ENCODE results near the gene ASB12. TPM values are rescaled to one million over a fixed set of nuclear protein-coding genes. Genes with fewer than 3 reads are reported as not detected.
"Not testable (repeated sequence)": the region's sequence is repeated elsewhere in the genome, so short reads cannot be mapped to it uniquely, and the experiment has no call there.

ASB12 gene, protein sequence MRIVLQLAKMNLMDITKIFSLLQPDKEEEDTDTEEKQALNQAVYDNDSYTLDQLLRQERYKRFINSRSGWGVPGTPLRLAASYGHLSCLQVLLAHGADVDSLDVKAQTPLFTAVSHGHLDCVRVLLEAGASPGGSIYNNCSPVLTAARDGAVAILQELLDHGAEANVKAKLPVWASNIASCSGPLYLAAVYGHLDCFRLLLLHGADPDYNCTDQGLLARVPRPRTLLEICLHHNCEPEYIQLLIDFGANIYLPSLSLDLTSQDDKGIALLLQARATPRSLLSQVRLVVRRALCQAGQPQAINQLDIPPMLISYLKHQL
- polyA plus RNA-seq (ENCODE audit: insufficient read length in 3 of 3) = under 1 TPM; 0.35 to 0.52 (median 0.47) TPM
- long read RNA-seq, donor 1 = 0 reads
- long read RNA-seq, donor 2 = 0 reads
- long read RNA-seq, donor 3 = 0 reads
- long read RNA-seq, donor 4 = 0 reads
- long read RNA-seq, donor 5 = 0 reads
- long read RNA-seq, donor 6 = 0 reads
- long read RNA-seq, donor 7 = 0 reads
- long read RNA-seq, donor 8 = 0 reads
- long read RNA-seq, donor 9 = 0 reads
- long read RNA-seq, donor 10 = 0 reads
- long read RNA-seq, donor 11 = 0 reads
- long read RNA-seq, donor 12 = 0 reads
- long read RNA-seq, donor 13 = 0 reads
- long read RNA-seq, donor 14 = 0 reads
- long read RNA-seq, donor 15 = 0 reads
- long read RNA-seq, donor 16 = 0 reads

DNA sequence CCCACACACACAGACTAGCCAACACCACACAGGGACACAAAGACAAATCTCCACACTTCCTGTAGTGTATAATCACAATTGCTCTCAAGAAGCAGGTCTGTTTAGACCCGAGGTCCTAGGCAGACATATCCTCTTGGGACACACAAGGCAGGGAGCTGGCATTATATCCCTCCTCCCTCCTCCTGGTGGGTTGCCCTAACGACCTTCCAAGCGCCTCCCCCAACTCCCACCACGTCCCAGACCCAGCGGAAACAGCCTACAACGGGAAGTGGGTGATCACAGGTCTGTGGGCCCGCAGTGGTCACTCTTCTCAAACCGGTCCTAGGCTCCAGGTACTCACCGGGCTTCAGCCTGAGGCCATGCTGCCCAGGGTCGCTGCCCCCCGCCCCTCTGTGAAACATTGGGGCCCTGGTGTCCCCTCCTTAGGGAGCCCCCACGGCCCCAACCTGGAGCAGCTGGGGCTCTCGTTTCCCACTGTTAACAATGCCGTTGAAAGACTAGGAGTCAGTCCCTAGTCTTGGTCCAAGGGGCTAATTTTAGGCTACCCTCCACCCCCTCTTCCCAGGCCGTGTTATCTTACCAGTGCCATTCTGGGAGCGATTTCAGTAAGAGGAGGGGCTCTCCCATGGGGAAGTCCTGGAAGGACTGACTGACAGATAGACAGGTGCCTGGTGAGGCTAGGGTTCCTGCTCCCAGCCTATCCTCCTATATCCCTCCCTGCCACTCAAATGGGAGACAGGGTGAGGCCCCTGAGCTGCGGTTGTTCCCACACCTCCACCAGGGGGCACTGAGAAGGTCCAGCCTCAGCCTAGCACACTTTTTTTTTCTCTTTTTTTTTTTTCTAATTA is at the start of gene ASB12:
Gene ASB12, minus strand, starts transcription at position 485 of the 848 bp plus-strand sequence. CDS start 4,957 bp downstream, outside the sequence.
- no peak for DNase-seq

DNA sequence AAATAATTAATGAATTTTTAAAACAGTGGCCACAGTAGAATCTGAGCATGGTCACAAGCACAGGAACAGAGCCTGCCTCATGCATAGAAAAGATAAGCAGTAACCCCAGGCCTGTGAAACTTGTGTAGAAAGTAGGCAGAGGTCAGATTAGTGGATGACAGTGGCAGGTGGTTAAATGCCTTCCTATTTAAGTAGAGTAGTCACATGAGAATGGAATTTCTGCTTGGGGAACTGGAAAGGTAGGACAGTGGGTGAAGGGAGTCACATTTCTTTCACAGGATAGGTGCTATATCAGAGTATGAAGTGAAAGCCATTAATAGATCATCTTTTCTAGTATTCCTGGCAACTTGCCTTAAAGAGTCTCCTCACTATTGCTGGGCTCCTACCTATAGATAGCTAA is 34.9 kb upstream of the ASB12 start:
- DNase-seq = no peak

GRCh38 chrX:64229154-64229553 is 1.3 kb downstream of the ASB12 start:
- DNase-seq = no peak

DNA sequence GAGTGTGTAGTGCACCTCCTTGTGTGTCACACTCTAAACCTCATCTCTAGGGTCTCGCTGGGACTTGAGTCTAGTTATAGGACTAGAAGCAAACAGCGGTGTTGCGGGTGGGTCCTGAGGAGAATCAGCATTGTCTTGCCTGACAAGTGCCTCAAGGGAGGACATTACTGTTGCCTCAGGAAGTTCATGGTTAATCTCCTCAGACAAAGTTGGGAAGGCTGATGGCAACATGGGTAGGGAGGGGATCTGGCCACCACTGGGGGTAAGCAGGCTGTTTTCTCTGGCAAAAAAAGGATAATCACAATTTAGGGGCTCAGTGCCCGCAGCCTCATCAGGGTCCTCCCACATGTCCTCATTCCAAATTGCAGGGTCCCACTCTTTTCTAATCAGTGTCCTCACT is 12.4 kb downstream of the ASB12 start:
- DNase-seq = no peak

DNA sequence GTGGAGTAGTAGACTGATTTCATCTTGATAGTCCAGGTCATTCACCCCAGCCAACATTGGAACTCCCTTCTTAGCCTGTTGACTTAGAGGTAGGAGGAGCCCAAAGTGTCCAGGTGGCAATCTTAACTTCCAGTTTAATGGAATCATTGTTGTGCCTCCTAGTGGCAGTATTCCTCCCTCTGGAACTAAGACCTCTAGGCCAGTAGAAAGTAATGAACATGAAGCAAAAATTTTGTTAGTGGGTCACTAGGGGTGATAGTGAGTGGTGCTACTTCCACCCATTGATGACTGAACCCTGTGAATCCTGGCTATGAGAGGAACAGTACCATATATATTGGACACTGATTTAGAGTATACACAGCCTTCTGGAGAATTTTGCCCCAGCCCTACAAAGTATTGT is 16.4 kb downstream of the ASB12 start:
- not testable (repeated sequence) for DNase-seq

GRCh38 chrX:64206556-64207162 is 23.7 kb downstream of the ASB12 start:
- DNase-seq = peak; percentile 41

DNA sequence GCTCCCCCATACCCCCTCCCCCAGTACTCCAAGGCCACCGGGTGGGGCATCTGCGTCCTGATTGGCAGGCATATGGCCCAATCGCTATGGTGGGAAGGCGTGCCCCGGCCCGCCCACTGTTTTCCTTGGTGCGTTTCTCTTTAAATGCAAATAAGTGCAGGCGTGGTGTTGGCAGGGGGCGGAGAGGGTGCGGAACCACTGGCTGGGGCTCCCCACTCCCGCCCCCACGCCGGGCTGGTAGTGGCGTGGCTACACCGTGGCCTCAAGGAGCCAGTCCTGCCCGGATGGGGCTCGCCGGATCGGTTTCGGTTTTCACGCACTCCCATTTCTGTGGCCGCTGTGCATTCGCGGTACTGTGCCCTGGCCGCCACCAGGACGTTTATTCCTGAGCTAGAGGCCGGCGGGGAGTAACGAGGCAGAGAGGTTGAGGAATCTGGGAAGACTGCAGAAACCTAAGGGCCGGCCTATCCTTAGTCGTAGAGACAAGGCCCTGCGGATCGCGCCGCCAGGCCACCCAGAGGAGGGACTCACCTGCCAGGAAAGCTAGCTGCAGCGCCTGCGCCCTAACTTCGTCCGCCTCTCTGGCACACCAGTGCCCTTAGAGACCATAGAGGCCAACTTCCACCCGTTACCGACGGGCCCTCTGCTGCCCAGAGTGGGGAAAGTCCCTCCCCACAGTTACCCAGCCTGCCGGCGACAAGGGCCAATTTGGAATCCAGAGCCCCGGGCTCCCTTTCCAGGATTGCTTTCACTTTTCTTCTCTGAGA is 24.5 kb downstream of the ASB12 start:
- peak; percentile 92 for DNase-seq

- DNase-seq = no peak
Observed at GRCh38 chrX:64205441-64205734, 25.0 kb downstream of the ASB12 start, which contains the start of gene AMER1. TSS of gene AMER1 (minus strand) at chrX:64205708. CDS start at chrX:64193286, 12,422 bp downstream.

DNA sequence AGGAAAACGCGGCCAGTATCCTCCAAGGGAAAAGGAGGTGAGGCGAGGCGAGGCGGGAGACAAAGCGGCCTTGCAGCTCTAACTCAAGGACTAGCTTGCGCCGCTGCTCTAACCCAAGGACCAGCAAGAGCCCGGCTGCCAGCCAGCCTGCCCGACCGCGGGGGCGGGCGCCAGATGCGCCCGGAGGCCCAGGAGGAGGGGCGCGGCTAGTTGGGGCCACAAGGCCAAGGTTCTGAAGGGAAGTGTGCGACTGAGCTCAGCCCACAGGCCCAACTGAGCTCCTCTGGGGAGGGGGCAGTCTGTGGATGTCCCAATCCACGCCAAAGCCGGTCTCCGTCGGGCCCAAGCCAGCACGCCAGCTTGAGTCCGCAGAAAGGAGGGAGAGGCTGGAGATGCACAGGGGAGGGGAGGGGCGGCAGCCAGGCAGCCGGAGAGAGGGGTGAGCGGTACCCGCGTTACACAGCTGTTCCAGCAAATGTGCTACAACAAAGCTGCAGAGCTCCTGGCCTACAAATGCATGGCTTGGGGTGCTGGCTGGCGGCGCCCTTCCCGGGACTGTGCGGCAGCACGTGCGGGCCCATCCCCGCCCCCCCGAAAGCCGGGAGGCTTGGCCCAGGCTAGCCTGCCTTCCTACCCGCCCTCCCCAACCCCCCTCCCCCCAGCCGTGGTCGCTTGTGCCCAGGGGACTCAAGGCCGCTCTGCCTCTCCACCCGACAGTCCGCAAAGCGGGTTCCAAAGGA is 25.5 kb downstream of the ASB12 start:
- peak; percentile 10 for DNase-seq

DNA sequence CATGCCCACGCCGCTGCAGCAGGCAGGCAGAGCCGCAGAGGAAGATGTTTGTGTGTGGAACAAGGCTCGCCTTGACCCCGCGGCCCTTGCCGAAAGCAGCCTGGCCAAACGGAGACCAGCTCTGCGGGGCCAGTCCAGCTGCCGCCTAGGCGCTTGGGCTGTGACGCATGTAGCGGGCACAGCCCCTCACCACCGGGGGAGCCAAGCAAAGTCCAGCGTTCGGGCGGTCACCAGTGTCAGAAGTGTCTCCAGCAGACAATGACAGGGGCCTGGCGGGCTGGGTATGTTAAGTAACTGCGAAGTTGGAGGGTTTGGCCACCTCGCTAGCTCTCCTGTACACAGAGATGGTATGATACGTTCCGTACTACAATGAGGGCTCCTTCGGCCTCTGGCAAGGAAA is 26.2 kb downstream of the ASB12 start:
- DNase-seq = peak; percentile 7

- DNase-seq = peak; percentile 7
Observed at GRCh38 chrX:64202808-64203325, 27.5 kb downstream of the ASB12 start.

DNA sequence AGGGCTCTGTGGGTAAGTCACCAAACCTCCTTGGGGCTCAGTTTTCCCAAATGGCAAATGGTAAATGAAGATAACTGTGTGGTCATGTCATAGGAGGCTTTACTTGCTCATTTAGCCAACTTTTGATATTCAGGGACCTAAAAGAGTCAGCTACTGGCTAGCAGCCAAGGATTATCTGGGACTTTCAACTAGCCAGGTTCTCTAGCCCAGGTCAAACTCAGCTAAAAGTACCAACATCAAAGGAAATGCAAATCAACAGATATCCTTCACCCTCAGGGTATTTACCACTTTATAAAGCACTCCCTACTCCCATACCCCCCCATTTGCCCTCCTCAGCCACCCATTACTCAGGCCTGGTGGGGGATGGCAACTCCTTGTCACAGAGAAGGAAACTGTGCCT is 32.4 kb downstream of the ASB12 start:
- no peak for DNase-seq

GRCh38 chrX:64196606-64197005 is 33.8 kb downstream of the ASB12 start:
- no peak for DNase-seq

- DNase-seq = no peak
Observed at GRCh38 chrX:64195862-64196261, 34.5 kb downstream of the ASB12 start.

DNA sequence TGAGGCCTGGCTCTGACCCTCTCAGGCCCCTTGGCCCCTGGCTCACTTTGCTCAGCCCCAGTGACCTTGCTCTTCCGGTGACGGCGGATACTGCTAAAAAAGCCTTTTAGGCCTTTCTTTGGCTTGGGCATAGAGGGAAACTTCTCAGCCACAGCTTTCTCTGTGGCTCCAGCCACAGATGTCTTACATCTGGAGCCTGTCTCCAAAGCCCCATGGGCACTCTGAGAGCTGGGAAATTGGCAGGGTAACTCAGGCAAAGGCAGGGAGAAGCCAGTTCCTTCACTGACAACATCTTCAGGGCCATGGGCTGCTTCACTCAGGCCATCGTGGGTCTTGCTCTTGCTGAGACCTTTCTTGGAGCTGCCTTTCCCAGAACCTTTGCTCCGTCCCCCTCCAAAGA is 37.7 kb downstream of the ASB12 start:
- DNase-seq = no peak

- no peak for DNase-seq
Observed at GRCh38 chrX:64192040-64192439, 38.4 kb downstream of the ASB12 start.

GRCh38 chrX:64191281-64192010 is 39.0 kb downstream of the ASB12 start:
- DNase-seq = no peak

GRCh38 chrX:64190136-64190740 is 40.2 kb downstream of the ASB12 start:
- no peak for DNase-seq

- DNase-seq = no peak
Observed at GRCh38 chrX:64188901-64189300, 41.5 kb downstream of the ASB12 start.
